Measurements from ENCODE around the gene SHC1.
"Not testable (repeated sequence)": the region's sequence is repeated elsewhere in the genome, so short reads cannot be mapped to it uniquely, and the experiment has no call there.

The SHC1 gene

GRCh38 chr1:154995301-154995983, 24.9 kb upstream of the SHC1 start:
- DNase-seq (ENCODE audit: low read depth in 2 of 2) = not testable (repeated sequence)

- DNase-seq (ENCODE audit: low read depth in 2 of 2) = no peak
Observed at GRCh38 chr1:154994591-154994990, 24.0 kb upstream of the SHC1 start.

GRCh38 chr1:154994269-154994587, 23.7 kb upstream of the SHC1 start:
- DNase-seq (ENCODE audit: low read depth in 2 of 2) = no peak

GRCh38 chr1:154993572-154994268, 23.2 kb upstream of the SHC1 start, which contains the start of gene LENEP:
TSS of gene LENEP (plus strand) at chr1:154993586. CDS start at chr1:154993608, 22 bp downstream.
- no peak for DNase-seq (ENCODE audit: low read depth in 2 of 2)

- no peak for DNase-seq (ENCODE audit: low read depth in 2 of 2)
Observed at GRCh38 chr1:154992721-154993571, 22.4 kb upstream of the SHC1 start.

- no peak for DNase-seq (ENCODE audit: low read depth in 2 of 2)
Observed at GRCh38 chr1:154990276-154990675, 19.7 kb upstream of the SHC1 start.

- no peak for DNase-seq (ENCODE audit: low read depth in 2 of 2)
Observed at GRCh38 chr1:154989195-154989860, 18.8 kb upstream of the SHC1 start.

GRCh38 chr1:154988058-154988954, 17.8 kb upstream of the SHC1 start:
- DNase-seq (ENCODE audit: low read depth in 2 of 2) = no peak

- DNase-seq (ENCODE audit: low read depth in 2 of 2) = no peak
Observed at GRCh38 chr1:154987326-154987725, 16.8 kb upstream of the SHC1 start.

GRCh38 chr1:154986736-154987135, 16.2 kb upstream of the SHC1 start:
- DNase-seq (ENCODE audit: low read depth in 2 of 2) = not testable (repeated sequence)

GRCh38 chr1:154983776-154984466, 13.4 kb upstream of the SHC1 start:
- DNase-seq (ENCODE audit: low read depth in 2 of 2) = no peak

- DNase-seq (ENCODE audit: low read depth in 2 of 2) = peak; percentile 95 to 97
Observed at GRCh38 chr1:154982897-154983648, 12.5 kb upstream of the SHC1 start, which contains the start of gene FLAD1. TSS of gene FLAD1 (plus strand) at chr1:154983344. CDS start at chr1:154983695, 351 bp downstream.

GRCh38 chr1:154982341-154982740, 11.8 kb upstream of the SHC1 start:
- DNase-seq (ENCODE audit: low read depth in 2 of 2) = no peak

GRCh38 chr1:154978360-154978759, 7.8 kb upstream of the SHC1 start:
- no peak for DNase-seq (ENCODE audit: low read depth in 2 of 2)

- not testable (repeated sequence) for DNase-seq (ENCODE audit: low read depth in 2 of 2)
Observed at GRCh38 chr1:154977762-154978161, 7.2 kb upstream of the SHC1 start.

- peak in 1 of 2 donors; percentile 48 for DNase-seq (ENCODE audit: low read depth in 2 of 2)
Observed at GRCh38 chr1:154975409-154976059, 5.0 kb upstream of the SHC1 start.

- DNase-seq (ENCODE audit: low read depth in 2 of 2) = peak; percentile 89 to 93
Observed at GRCh38 chr1:154974808-154975408, 4.4 kb upstream of the SHC1 start.

- peak; percentile 89 to 94 for DNase-seq (ENCODE audit: low read depth in 2 of 2)
Observed at GRCh38 chr1:154974102-154974807, 3.7 kb upstream of the SHC1 start, which contains the start of gene CKS1B. TSS of gene CKS1B (plus strand) at chr1:154974681. CDS start at chr1:154974746, 65 bp downstream.
